Fibroblast of lung (primary cell): Measurements from ENCODE around the gene CHIT1.
"Not testable (repeated sequence)": the region's sequence is repeated elsewhere in the genome, so short reads cannot be mapped to it uniquely, and the experiment has no call there.

Source experiments
- EZH2 ChIP-seq: IDR thresholded peaks from 2 replicates; pipeline ENCODE4 v1.5.1; 2012; ENCODE audit warnings: low read length, control low read depth, mild to moderate bottlenecking; ENCODE audit errors: missing control alignments
- TF ChIP-seq, protein P1 (sequence below), 2 donors: IDR thresholded peaks in 1 of 2; conservative IDR thresholded peaks in 1 of 2; 1 replicate in 1 of 2; 2 replicates in 1 of 2; pipeline ENCODE4 v1.5.1; 2011 to 2012; ENCODE audit warnings: low read length in 2 of 2, control low read depth in 1 of 2, inconsistent platforms in 1 of 2, low read depth in 1 of 2, mild to moderate bottlenecking in 1 of 2

DNA sequence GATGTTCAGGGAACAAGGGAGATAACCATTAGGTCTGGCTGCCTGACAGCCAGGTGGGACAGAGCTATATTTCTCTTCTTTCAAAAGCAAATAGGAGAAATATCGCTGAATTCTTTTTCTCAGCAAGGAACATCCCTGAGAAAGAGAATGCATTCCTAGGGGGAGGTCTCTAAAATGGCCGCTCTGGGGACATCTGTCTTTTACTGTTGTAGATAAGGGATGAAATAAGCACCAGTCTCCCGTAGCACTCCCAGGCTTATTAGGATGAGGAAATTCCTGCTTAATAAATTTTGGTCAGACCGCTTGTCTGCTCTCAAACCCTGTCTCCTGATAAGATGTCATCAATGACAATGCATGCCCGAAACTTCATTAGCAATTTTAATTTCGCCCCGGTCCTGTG, 5.4 kb upstream of the CHIT1 start:
- TF ChIP-seq, protein P1, sequence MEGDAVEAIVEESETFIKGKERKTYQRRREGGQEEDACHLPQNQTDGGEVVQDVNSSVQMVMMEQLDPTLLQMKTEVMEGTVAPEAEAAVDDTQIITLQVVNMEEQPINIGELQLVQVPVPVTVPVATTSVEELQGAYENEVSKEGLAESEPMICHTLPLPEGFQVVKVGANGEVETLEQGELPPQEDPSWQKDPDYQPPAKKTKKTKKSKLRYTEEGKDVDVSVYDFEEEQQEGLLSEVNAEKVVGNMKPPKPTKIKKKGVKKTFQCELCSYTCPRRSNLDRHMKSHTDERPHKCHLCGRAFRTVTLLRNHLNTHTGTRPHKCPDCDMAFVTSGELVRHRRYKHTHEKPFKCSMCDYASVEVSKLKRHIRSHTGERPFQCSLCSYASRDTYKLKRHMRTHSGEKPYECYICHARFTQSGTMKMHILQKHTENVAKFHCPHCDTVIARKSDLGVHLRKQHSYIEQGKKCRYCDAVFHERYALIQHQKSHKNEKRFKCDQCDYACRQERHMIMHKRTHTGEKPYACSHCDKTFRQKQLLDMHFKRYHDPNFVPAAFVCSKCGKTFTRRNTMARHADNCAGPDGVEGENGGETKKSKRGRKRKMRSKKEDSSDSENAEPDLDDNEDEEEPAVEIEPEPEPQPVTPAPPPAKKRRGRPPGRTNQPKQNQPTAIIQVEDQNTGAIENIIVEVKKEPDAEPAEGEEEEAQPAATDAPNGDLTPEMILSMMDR (conservative IDR thresholded peaks at IDR 0.05 in 1 of 2, IDR thresholded peaks at IDR 0.05 in 1 of 2; ENCODE audit: low read depth in 1 of 2, low read length in 2 of 2): not testable (repeated sequence)
- TF ChIP-seq EZH2: not testable (repeated sequence)
